Measurements from ENCODE around the gene SH3GL2.

SH3GL2 gene

DNA sequence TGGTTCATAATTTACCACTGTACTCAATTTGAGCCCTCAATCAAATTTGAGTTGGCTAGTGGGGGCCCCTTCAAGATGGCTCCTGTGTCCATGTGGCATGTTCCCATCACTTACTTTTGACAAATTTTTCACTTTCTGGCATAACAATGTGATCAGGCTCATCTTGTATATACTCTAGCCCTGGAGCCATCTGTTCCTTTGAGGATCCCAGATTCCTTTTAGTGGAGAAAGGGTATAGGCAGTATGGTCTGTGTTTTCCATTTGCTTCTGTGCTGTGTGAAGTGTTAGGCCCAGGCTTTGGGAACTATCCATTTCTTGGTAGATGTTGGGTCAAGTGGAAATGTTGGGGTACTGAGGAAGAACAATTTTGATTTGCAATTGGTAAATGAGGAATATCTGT, 45.7 kb downstream of the SH3GL2 start:
- no peak overlapping the region for H3K27ac ChIP-seq

DNA sequence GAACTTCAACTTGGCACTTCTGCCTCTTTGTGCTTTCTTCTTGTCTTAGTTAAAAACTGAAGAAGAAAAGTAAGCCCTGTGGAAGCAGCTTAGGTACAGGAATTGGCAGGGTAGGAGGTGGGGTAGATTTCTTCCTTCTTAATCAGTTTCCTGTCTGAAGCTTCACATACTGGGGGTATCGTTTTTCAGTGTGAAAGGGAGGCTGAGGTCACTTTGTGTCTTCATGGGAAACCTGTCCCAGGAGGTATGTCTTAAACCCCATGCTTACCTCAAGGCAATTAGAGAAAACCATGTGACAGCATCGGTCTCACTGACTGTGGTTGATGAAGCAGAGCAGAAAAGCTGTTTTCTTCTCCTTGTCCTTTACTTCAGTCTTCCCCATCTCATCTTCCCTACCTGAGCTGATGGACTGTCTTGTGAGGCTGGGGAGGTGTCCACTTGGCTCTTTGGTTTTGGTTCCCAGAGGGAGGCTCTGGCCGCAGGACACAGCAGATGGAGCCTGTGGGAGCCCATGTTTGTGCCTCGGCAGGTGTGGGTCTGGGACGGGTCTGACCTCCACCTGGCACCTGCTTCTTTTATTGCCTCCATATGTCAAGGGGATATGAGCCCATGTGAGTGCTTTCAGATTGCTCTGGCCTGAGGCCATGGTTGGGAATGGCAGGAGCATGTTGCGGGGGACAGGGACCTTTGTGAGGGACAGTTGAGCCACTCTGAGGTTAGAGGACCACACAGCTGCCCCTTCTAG, 47.0 kb downstream of the SH3GL2 start:
- no peak for TF ChIP-seq CTCF (conservative IDR thresholded peaks at IDR 0.05)
- no peak overlapping the region for H3K27ac ChIP-seq

More for the DNA sequence above, 45.7 kb downstream of the SH3GL2 start:
- TF ChIP-seq CTCF (conservative IDR thresholded peaks at IDR 0.05), result no peak

- H3K27ac ChIP-seq, result no peak overlapping the region
- TF ChIP-seq CTCF (conservative IDR thresholded peaks at IDR 0.05), result no peak
Measured at GRCh38 chr9:17627641-17628040, 48.8 kb downstream of the SH3GL2 start.

DNA sequence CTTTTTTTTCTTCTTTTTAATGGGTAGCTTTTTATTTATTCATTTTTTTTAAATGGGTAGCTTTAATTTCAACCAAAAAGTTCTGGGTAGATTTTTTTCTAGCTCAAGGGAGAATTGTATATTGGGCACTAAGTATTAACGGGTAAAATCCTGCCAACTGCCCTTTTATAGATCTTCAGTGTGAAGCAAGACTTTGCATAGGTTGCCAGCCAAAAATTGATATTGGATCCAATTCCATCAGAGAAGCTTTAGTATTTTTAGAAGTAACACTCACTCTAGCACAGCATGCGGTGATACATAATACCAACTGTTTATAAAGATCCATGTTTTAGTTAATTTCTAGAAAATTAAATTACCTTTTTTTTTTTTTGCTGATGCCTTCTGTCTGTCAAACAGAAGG, 49.8 kb downstream of the SH3GL2 start:
- H3K27ac ChIP-seq, result no peak overlapping the region
- TF ChIP-seq CTCF (conservative IDR thresholded peaks at IDR 0.05), result no peak

GRCh38 chr9:17630531-17630949, 51.7 kb downstream of the SH3GL2 start:
- H3K27ac ChIP-seq, result no peak overlapping the region
- no peak for TF ChIP-seq CTCF (conservative IDR thresholded peaks at IDR 0.05)

DNA sequence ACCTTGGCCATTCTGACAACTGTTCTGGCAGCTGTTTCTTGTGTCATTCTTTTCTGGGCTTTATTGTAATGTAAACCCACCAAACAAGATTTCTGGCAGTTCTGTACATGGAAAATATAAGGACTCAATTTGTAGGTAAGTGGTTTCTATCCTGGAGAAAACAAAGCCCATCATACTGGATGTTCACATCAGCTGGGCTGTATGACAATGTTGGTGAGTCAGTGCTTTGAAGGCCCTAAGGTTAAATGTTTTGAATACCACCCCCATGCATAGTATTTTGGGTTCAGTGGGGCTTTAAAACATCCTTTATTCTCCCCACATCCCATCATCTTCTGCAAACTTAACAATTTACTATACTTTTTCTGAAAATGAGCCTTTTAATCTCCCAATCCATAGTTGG, 52.5 kb downstream of the SH3GL2 start:
- H3K27ac ChIP-seq, result no peak overlapping the region
- TF ChIP-seq CTCF (conservative IDR thresholded peaks at IDR 0.05), result no peak

DNA sequence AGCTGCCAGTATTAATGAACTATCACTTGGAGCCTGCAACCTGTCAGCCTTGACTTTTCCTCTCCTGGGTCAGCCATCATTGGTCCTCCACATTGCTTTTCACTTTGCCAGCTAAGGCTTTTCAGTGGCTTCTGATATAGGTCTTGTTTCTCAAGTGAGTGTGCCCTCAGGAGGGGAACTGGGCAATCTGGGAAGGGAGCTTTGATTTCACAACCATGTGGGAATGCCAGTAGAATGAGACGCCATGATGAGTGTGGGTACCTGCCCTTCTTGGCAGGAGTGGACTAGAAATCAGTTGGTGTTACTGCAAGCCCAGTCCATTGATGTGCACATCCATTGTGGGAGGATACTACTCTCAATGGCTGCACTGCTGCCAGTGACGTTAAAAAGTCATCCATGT, 54.1 kb downstream of the SH3GL2 start:
- no peak overlapping the region for H3K27ac ChIP-seq
- no peak for TF ChIP-seq CTCF (conservative IDR thresholded peaks at IDR 0.05)
